PC-9 (cell line): ENCODE measurements around the gene ZDHHC3. TPM values are rescaled to one million over a fixed set of nuclear protein-coding genes. Genes with fewer than 3 reads are reported as not detected.

Experiments used
- BruUV-seq: library from RNA; stranded (reverse); fragments of 400-500 nt; replicated peaks from 2 replicates; lab custom pipeline; 2021; lab: Mats Ljungman, UMichigan
- CTCF ChIA-PET: fragments of 300-600 bp; sonication (Branson Sonifier 250); formaldehyde crosslinking; loops from one replicate; lab custom pipeline; 2022; ENCODE audit warnings: antibody characterized with exemption; lab: Charles Lee
- POLR2A ChIA-PET: fragments of 300-600 bp; sonication (Branson Sonifier 250); formaldehyde crosslinking; loops from one replicate; lab custom pipeline; 2022; ENCODE audit warnings: antibody characterized with exemption; ENCODE audit not compliant: unreplicated experiment; lab: Charles Lee
- DNase-seq, 2 experiments: peaks; one replicate each; pipeline versions ENCODE4 v3.0.0 to v3.0.0-alpha.2; 2015 to 2022; ENCODE audit warnings: mixed read lengths in 1 of 2
- H2AFZ ChIP-seq: fragments of 200-600 bp; sonication (generic); 2 replicates; pipeline ENCODE4 v1.8.1; 2017; ENCODE audit warnings: antibody characterized with exemption
- H3F3A ChIP-seq: fragments of 200-600 bp; sonication (generic); 2 replicates; pipeline ENCODE4 v1.8.1; 2017; ENCODE audit warnings: antibody characterized with exemption, mild to moderate bottlenecking, low read depth; ENCODE audit not compliant: insufficient read depth
- H3K27ac ChIP-seq: fragments of 200-600 bp; sonication (generic); 2 replicates; pipeline ENCODE4 v1.6.1; 2016; ENCODE audit warnings: mixed run types
- H3K27me3 ChIP-seq: fragments of 200-600 bp; sonication (generic); 2 replicates; pipeline ENCODE4 v1.6.1; 2016; ENCODE audit warnings: low read depth, mixed run types; ENCODE audit not compliant: insufficient read depth
- H3K36me3 ChIP-seq: fragments of 200-600 bp; sonication (generic); 2 replicates; pipeline ENCODE4 v1.6.1; 2016; ENCODE audit warnings: low read depth, mixed run types
- H3K4me1 ChIP-seq: fragments of 200-600 bp; sonication (generic); replicated peaks from 2 replicates; pipeline ENCODE4 v1.6.1; 2016; ENCODE audit warnings: mixed run types; ENCODE audit not compliant: insufficient read depth
- H3K4me2 ChIP-seq: fragments of 200-600 bp; sonication (generic); 2 replicates; pipeline ENCODE4 v1.6.1; 2017; ENCODE audit warnings: mixed run types
- H3K4me3 ChIP-seq: fragments of 200-600 bp; sonication (generic); 2 replicates; pipeline ENCODE4 v1.6.1; 2016; ENCODE audit warnings: mixed run types
- H3K79me2 ChIP-seq: fragments of 200-600 bp; sonication (generic); 2 replicates; pipeline ENCODE4 v1.6.1; 2017; ENCODE audit warnings: low read depth, mixed run types
- H3K9me2 ChIP-seq: fragments of 200-600 bp; sonication (generic); 2 replicates; pipeline ENCODE4 v1.8.1; 2017; ENCODE audit warnings: mild to moderate bottlenecking; ENCODE audit not compliant: insufficient read depth
- H3K9me3 ChIP-seq: fragments of 200-600 bp; sonication (generic); 2 replicates; pipeline ENCODE4 v1.8.1; 2016; ENCODE audit warnings: low read depth; ENCODE audit not compliant: insufficient read depth
- H4K20me1 ChIP-seq: fragments of 200-600 bp; sonication (generic); 2 replicates; pipeline ENCODE4 v1.8.1; 2017; ENCODE audit not compliant: insufficient read depth
- CTCF ChIP-seq: fragments of 200-600 bp; sonication (generic); conservative IDR thresholded peaks from 2 replicates; pipeline ENCODE4 v1.6.1; 2017; ENCODE audit warnings: mixed run types, antibody characterized with exemption, mild to moderate bottlenecking, moderate library complexity
- EZH2 ChIP-seq: fragments of 200-600 bp; sonication (generic); IDR thresholded peaks from 2 replicates; pipeline ENCODE4 v1.8.0; 2017; ENCODE audit warnings: antibody characterized with exemption, low read depth
- intact Hi-C: fragments of 100-400 bp; cut with micrococcal nuclease; formaldehyde crosslinking; loops from one replicate; pipeline ENCODE4 v1.10.0; 2022; ENCODE audit not compliant: unreplicated experiment
- total RNA-seq: library from RNA; stranded (reverse); gene quantifications from 2 replicates; pipeline ENCODE4 v1.2.3, GENCODE V29; 2021

The ZDHHC3 gene
- total RNA-seq, 1 experiment from 2014 or later: 107 TPM

- Histone ChIP-seq H3K27ac (no peak overlapping the region), H3K4me3 (no peak overlapping the region), H3F3A (peaks cover 15% of the 10 kb centered on the region; the same call in 1 of the 2 replicates), H3K9me2 (no peaks in the 10 kb centered on the region), H3K4me1 (peaks cover 23% of the 10 kb centered on the region), H3K27me3 (no peaks in the 10 kb centered on the region), H3K79me2 (peaks cover 19% of the 10 kb centered on the region; the same call in 1 of the 2 replicates), H3K36me3 (peaks cover 29% of the 10 kb centered on the region), H3K4me2 (no peak overlapping the region), H3K9me3 (no peaks in the 10 kb centered on the region), H4K20me1 (no peaks in the 10 kb centered on the region; the same call in 1 of the 2 replicates), H2AFZ (no peak overlapping the region)
- ChIA-PET CTCF (no interaction called here), POLR2A (interaction anchor here (0.6 kb wide), 1 partner anchor 45 kb away, joined by 4 read pairs; no protein-coding TSS in a partner anchor)
- DNase-seq: no peak
- BruUV-seq: no TSS peak
- TF ChIP-seq EZH2 (no peak), CTCF (no peak)
- intact Hi-C loops: no loop called here
Measured at GRCh38 chr3:44995142-44995770, 19.3 kb upstream of the ZDHHC3 start.

DNA sequence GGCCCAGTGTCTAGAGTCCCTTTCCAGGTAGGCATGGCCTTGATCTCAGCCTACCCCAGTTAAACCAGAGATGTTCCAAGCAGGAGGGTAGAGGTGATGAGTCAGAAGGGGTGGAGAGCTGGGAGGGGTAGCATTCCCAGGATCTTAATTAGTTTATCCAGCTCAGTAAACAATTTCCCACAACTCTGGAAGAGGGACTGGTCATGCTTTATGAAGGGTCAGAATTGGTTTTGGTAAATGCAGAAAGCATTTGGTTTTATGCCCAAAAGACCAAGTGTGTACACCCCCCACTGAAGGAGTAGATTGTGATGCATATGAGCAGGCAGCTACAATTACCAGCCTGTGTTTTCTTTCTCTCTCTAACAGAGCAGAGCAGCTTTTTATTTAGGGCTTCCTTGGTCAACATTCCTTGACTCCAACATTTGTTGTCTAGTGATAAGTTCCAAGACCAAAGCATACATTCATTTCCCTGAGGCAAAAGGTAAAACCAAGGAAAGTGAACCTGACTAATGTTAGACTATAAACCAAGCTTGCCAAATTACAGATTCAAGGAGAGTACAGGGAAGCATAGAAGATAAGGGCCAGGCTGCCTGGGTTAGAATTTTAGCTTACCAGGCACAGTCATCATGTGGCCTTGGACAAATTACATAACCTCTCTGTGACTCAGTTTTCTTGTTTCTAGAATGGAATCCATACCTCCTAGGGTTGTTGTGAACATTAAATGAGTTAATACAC lies 17.7 kb upstream of the ZDHHC3 start:
- peaks cover 23% of the 10 kb centered on the region for H3K4me1 ChIP-seq
- peak overlapping the region; percentile 55 for H3K27ac ChIP-seq
- peak in 1 of 2 experiments; percentile 64 for DNase-seq
- intact Hi-C loops: no loop called here
- no peaks in the 10 kb centered on the region for H3K9me3 ChIP-seq
- H3K4me2 ChIP-seq: no peak overlapping the region
- peaks cover 15% of the 10 kb centered on the region; the same call in 1 of the 2 replicates for H3F3A ChIP-seq
- TF ChIP-seq CTCF (no peak), EZH2 (no peak)
- ChIA-PET CTCF (interaction anchor here (0.5 to 0.6 kb wide), 3 partner anchors 108 to 407 kb away, joined by 3 to 5 read pairs (median 4); no protein-coding TSS in a partner anchor), POLR2A (interaction anchor here (0.7 kb wide), 1 partner anchor 70 kb away, joined by 5 read pairs; no protein-coding TSS in a partner anchor)
- no peaks in the 10 kb centered on the region for H3K27me3 ChIP-seq
- no peak overlapping the region for H3K4me3 ChIP-seq
- BruUV-seq: no TSS peak
- no peak overlapping the region for H2AFZ ChIP-seq
- peaks cover 35% of the 10 kb centered on the region for H3K79me2 ChIP-seq
- H4K20me1 ChIP-seq: no peaks in the 10 kb centered on the region; the same call in 1 of the 2 replicates
- H3K36me3 ChIP-seq: peaks cover 21% of the 10 kb centered on the region; the same call in 1 of the 2 replicates
- H3K9me2 ChIP-seq: no peaks in the 10 kb centered on the region

DNA sequence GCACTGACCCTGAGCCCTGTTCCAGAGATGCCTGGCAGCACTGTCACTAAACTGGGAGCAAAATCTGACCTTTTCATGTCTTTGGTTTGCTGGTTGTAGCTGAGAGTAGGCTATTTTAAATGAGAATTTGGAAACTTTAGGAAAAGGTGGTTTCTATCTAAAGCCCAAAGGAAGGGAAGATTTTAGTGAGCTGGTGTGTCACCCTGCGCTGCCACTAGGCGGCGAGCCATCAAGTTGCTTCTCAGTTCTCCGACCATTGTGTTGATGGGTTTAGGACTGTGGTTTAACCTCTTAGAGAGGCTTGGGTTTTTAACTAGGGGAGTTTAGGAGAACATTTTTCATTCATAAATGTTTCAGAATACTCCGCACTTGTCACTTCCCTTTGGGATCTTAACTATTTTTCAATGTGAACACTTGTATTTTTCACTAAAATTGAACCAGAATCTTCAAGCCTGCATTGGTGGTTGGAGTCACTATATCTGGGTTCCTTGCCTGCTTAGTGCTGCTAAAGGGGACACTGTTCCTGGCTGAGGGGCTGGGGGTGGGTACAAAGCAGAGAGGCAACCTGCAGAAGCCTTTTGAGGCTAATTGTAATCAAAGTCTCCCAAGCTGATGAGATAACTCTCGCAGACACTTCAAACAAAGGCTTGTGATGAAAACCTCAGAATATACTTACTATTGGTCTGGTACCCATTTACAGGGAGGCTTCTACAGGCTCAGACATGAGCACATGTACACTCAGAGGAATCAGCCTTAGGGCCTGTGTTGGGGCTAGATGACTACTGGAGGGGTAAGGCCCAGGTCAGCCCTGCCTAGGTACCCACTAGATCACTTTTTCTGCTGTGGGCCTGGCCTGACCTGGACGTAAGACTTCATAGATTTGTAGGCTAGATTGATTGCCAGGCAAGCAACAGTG lies 16.8 kb upstream of the ZDHHC3 start:
- Histone ChIP-seq H3K27me3 (no peaks in the 10 kb centered on the region), H2AFZ (no peak overlapping the region), H3K4me1 (peaks cover 23% of the 10 kb centered on the region), H3K9me3 (no peaks in the 10 kb centered on the region), H4K20me1 (no peaks in the 10 kb centered on the region; the same call in 1 of the 2 replicates), H3K36me3 (peaks cover 20% of the 10 kb centered on the region; the same call in 1 of the 2 replicates), H3K79me2 (peaks cover 43% of the 10 kb centered on the region), H3K9me2 (no peaks in the 10 kb centered on the region), H3K4me2 (no peak overlapping the region), H3F3A (peaks cover 15% of the 10 kb centered on the region; the same call in 1 of the 2 replicates), H3K4me3 (no peak overlapping the region), H3K27ac (peak overlapping the region; percentile 55; the same call in 1 of the 2 replicates)
- ChIA-PET CTCF (no interaction called here), POLR2A (interaction anchor here (0.7 kb wide), 2 partner anchors 35 to 69 kb away, joined by 4 to 5 read pairs; no protein-coding TSS in a partner anchor)
- intact Hi-C loops: no loop called here
- DNase-seq: no peak
- TF ChIP-seq EZH2: no peak
- peak; percentile 69 for TF ChIP-seq CTCF
- no TSS peak for BruUV-seq
